HG02763 (cell line): ENCODE results near the gene TMEM106B.

Experiments used
- ATAC-seq: cut with Tn5 transposase; IDR thresholded peaks from one replicate; pipeline ENCODE4 v1.9.1; 2021; ENCODE audit warnings: mild to moderate bottlenecking, moderate library complexity; ENCODE audit not compliant: unreplicated experiment

The TMEM106B gene

DNA sequence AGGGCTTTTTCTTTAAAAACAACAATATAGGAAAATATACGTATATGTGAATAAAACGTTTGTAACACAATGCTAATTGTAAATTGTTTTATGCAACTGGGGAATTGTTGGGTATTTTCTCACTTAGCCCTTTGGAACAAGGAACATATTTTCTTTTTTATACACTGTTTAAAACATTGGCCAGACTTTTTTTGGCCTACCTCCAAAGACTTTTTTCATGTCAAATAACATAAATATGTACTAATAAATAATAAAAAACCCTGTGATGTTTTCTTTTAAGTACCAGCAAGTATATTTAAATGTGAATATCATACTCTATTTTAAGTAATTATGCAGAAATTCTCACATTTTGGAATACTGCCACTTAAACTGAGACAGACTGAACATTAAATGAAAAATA, 15.7 kb downstream of the TMEM106B start:
- ATAC-seq: no peak

DNA sequence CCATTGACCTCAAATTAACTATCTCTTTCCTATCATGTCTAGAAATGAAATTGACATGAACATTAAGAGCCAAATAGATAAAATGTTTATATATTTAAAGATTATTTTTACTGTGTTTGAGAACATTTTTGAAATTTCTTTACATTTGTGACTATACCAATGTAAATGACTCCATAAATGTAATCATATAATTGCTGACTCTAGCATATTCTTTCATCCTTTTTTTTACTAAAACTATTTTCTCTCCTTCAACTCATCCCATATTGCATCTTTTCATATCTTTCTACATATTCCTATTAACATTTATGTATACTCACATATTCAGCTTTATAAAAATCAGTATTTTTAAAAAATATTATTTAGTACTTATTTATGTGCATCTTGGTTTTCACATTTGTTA, 16.9 kb downstream of the TMEM106B start:
- ATAC-seq: no peak

DNA sequence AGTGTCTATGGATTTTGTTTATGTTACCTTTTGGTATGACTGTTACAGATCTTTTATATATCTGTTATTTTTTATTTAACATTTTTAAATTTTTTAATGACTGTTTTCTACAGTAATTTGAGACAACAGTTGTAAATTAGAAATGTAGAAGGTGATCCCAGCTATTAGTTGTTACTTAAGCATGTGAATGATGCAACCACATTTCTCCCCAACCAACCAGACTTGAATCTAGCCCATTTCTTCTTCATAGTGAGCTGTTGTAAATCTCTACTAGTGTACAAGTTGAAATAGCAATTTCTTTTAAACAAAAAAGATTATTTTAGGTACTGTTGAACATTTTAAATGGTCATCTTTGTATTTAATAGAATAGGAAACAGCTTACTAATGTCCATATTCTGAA, 18.0 kb downstream of the TMEM106B start:
- no peak for ATAC-seq

DNA sequence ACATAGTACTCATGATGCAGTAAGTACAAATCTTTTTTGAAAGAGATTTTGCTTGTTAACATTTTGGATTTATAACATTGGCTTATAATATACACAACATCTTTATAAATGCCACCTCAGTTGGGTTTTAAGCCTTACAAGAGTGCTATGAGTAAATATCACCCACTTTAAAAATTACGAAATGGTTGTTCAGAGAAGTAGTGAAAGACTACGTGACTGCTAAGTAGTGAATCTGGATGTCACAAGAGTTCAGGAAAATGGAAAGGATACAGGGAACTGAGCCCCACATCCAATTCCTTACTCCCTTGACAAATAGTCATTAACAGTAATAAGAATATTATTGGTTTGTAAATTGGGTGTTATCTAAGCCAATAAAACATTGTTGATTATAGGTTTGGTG, 20.0 kb downstream of the TMEM106B start:
- no peak for ATAC-seq

DNA sequence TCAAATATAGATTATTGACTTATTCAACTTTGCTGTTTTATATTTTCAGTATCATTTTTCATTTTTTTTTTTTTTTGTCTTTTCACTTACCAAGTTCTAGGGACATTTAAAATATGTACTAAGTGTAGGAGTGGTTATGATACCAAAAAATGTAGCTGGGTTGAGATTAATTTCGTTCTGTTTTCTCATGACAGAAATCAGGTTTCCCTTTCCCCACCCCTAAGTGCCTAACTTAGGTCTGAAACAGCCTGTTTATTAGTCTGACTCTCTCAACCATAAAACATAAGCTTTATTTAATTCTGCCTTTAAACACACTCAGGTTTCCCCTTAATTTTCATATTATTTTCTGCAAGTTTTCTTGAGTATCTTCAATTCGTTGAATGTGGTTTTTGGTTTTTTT, 22.1 kb downstream of the TMEM106B start:
- no peak for ATAC-seq

DNA sequence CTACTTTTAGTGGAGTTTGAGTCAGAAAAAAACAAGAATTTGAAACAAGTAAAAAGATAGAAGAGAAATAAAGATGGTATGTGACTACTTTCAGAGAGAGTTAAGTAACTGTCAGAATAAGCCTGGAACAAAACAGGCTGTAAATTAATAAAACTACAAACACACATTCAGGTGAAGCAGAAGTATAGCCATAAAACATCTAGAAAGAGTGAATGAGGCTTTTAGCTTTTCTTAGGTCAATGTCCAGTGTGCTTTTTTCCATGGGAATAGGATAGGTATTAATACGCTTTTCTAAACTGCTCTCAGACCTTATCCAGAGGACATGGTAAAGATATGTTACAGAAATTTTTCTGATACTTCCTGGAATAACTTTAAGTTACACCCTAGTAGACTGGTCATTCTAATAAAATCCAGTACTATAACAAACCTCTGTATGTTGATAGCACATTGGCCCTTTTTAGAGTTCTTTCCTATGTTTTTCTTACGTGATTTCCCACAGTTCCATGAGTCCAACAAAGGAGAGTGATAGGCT, 23.3 kb downstream of the TMEM106B start:
- no peak for ATAC-seq

DNA sequence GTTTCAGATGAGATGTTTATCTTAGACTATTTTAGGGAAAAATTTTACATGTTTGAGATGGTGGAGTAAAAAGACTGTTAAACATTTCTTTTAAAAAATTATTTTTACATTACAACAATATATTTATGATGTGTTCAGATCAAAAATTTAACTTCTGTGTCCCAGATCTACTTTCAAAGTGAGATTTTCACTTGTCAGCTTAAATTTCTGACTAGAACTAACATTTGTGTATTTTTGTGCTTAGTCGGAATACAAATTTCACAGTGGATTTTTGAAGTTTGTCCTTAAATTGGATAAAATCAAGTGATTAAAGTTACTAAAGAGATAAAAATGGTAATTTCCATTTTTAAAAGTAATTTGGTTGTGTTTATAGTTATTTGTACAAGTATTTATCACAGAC, 24.9 kb downstream of the TMEM106B start:
- no peak for ATAC-seq

DNA sequence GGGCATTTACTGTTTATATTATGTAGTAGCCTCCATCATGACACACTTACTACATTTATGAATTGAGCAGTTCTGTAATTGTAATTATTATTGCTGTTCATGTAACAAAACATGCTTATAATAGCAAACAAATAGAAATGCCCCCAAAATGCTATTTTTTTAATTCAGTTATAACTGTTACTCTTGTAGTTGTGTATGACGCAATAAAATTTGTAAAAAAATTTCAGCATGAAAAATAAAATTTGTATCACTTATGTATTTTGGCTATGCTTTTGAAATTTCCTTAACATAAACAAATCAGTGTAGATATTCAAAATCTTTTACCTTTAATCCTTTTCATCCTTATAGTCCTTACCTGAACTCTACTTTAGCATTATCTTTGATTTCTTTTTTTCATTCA, 25.9 kb downstream of the TMEM106B start:
- no peak for ATAC-seq

DNA sequence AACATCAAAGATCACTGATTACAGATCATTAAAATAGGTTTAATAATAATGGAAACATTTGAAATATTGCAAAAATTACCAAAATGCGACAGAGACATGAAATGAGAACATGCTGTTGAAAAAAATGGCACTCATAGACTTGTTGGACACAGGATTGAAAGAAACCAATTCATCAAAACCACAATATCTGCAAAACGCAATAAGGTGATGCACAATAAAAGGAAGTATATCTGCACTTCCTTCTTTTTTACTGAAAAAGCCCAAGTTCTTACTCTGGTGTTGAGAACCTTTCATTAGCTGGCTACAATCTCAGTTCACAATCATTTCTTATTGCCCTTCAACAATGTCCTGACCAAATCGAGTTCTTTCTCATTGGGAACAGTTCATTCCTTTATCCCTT, 28.7 kb downstream of the TMEM106B start:
- ATAC-seq: no peak

DNA sequence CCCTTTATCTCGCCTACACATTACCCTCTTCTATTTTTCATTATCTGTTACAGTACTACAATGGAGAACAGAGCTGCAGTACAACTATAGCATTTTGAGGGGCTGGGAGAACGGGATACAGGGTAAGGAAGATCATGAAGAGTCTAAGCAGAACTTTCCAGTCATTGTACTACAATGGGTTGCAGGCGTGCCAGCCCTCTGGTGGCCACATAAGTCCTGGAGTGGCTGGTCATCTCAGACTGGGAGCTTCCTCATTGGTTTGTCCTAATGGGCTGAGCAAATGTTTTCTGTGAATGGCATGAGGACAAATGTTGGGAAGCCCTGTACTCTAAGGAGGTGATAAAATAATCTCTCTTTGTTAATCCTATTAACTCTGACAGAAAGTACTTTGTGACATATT, 33.0 kb downstream of the TMEM106B start:
- no peak for ATAC-seq

DNA sequence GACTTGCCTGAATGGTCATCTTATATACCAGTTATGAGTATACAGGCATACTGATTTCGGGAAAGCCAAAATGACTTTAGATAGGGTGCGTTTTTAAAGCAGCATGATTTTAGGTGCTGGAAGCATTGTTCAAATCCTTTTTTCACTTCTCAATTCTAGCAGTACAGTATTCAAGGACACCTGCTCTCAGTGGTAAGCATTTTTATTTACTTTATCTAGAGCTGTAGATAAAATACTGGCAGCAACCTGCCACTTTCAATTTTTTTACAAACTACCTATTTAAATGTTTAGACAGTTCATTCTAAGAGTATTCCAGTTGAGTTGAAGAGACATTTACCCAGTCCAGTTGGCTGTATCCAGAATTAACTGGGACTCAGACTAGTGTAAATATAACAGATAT, 33.6 kb downstream of the TMEM106B start:
- ATAC-seq: no peak

DNA sequence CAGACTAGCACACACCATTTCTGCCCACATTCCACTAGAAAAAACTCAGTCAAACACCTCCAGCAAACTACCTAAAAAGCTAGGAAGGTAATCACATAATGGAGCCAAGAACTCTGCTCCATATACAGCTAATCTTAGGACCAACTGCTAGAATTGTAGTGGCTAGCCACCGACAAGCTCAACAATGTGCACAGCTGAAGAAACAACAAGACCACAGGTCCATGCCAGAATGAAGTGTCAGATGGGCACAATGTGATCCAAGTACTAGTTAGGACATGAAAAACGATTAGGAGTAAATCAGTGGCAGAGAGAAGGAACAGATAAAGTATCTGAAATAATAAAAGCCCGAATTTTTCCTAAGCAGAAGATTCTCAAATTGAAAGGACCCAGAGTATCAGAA, 38.6 kb downstream of the TMEM106B start:
- no peak for ATAC-seq

DNA sequence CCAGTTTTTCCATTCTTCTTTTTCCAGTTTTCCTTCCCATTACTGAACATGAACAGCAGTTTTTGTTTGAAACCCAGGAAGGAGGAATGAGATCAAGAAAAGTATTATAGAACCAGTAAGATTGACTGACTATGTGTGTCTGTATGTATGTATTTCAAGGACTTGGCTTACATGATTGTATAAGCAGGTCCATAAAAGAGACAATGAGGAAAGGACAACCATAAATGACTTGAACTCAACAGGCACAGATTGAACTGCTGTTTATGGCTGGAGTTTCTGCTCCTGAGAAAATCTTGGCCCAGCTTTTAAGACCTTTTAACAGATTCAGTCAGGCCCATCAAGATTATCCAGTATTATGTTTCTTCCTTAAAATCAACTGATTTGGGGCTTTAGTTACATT, 39.1 kb downstream of the TMEM106B start:
- ATAC-seq: no peak

DNA sequence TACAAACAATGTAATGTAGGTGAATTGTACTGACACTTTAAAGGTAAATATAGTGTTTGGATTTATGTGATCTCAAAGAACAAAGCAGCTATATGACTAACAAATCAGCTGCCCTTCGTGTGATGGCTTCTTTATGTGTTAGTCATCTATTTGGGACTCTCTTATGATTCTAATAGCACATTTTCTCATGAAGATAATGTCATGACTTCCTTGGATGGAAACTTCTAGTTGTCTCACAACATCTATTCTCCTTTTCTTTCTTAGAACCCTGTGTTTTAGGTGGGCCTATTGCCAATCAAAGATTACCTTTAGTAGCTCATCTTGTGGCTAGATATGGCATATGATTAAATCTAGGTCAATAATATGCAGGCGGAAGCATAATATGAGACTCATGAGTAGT, 45.0 kb downstream of the TMEM106B start:
- no peak for ATAC-seq

DNA sequence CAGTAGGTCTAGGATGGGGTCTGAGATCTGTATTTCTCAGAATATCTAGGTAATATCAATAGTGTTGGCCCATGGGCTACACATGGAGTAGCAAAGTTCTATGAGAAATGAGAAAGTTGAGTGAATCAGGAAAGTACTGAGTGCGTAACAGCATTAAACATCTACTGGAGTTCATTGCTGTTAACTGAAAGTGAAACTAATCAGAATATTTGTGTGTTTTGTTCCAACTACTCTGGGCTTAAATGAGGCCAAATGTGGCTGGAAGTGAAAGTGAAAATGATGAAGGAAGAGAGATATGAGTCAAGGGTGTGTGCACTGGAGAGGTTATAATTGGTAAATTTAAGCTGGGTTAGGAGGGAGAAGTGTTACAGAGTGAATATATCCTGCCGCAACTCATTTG, 46.5 kb downstream of the TMEM106B start:
- peak; percentile 100 for ATAC-seq

DNA sequence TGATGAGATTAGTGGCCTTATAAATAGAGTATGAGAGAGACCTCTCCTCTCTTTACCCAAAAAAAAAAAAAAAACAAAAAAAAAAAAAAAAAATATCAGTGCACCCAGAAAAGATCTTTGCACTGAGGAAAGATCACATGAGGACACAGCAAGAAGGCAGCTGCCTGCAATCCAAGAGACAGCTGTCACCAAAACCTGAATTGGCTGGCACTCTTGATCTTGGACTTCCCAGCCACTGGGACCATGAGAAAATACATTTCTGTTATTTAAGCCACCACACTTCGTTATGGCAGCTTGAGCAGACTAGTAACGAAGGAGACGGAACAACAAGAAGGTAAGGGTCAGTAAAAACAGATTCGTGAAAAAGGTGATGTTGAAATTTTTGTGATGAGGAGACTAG, 47.0 kb downstream of the TMEM106B start:
- ATAC-seq: no peak

DNA sequence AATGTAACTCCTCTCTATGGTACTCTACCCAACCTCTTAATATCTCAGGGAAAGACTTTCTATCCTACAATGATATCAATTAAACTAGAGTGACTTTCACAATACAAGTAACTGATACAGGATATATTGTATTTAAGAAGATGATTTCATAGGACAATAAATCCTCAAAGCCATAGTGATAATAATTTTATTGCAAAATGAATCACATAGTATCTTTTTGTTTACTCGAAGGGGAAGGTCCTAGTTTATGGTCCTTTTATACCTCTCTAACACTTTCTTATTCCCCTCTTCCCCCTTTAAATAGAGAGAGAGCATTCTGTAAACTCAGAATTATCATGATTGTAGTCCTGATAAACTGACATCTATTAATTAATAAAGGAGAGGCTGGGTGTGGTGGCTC, 56.4 kb downstream of the TMEM106B start:
- ATAC-seq: no peak

DNA sequence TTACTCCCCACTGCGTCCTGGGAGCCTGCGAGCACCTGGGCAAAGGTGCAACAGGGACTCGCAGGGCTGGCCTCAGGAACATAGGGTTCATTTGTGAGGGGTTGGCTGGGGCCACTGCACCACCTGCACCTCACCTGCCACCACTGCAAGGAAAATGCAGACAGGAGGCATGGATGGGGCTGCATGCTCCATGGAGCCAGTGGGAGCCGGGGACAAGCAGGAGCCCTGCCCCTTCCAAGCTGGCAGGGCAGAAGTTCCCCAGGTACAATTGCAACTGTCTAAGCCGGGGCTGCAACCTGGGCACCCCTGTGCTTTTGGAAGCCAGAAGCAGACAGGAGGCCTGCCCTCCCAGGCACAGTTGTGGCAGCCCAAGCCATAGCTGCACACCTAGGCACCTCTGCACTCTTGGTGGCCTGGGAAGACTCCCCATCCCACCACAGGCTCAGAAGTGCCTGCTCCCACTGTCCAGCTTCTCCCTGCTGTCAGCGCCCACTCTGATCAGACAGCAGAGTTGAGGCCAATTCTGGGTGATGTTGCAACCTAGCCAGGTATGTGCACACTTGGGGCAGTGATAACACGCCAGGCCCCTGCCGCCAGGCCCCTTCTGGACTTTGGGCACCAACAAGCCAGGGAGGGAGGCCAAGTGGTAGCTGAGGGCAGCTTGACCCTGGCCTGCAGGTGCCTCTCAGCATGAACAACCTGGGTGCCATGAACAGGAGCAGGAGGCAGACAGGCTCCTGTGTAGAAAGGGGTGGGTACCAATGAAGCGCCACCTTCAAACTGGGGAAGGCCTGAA, 58.2 kb downstream of the TMEM106B start:
- ATAC-seq: no peak

DNA sequence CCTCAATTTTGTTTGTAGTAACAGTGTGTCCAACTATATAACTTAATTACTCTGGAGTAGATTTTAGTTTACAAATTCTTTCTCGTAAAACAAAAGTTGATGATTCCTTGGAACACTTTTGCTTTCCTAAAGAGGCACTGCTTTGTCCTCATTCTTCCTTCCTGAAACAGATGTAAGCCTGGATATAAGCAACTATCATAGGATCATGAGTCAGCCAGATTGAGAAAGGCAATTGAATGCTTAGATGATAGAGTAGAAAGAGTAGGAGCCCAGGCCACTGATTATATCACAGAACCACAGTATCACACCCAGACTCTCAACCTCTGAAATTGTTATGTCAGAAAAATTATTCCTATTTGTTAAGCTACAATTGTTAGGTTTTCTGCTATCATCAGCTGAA, 69.9 kb downstream of the TMEM106B start:
- ATAC-seq: no peak

DNA sequence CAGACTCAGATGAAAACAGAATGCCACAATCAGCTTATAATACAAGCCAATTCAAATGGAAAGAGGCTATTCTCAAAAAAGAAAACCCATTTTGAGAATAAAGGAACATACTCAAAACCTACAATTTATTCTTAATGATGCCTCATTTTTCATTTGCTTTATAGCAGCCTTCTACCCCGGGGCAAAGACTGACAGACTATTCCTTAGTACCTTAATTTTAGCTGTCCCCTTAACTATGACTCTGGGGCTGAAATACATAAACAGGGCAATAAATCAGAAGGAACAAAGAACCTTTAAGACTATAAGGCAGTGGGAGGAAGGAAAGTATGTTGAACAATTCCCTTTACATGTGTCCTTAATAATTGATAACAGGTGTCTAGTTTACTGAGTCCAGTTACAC, 76.8 kb downstream of the TMEM106B start:
- ATAC-seq: no peak

DNA sequence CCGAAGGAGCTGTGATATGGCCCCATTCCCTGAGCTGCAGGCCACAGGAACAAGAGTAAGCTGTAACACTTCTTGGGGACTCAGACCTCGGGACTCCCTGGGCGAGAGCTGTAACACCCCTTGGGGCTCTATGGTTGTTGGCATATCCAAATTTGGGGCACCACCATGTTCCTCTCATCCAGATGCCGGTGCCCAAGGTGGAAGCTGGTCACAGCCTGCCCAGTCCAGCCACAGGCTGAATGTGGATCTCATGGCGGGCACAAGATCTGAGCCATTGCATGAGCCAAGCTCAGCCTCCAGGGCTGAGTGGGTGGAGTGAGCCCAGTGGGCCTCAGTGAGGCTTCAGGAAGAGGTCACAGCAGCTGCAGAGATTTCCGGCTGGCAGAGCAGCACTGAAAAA, 78.9 kb downstream of the TMEM106B start:
- ATAC-seq: no peak

DNA sequence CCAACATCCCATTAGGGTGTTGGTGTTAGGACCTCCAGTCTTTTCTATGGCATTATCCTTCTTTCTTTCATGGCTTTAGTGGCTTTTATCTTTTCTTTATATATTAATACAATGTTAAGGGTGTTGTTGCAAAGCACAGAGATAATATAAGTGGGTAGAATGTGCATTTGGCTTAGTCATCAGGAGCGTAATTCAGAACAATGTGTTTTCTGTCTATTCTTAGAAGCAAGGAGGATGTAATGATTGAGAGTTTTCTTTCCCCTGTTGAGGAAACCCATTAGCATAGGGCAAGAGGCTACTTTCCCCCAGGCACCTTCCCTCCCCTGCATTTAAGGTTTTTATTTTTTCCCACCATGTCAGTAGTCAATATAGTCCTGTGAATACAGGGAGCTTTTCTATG, 79.7 kb downstream of the TMEM106B start:
- ATAC-seq: no peak

DNA sequence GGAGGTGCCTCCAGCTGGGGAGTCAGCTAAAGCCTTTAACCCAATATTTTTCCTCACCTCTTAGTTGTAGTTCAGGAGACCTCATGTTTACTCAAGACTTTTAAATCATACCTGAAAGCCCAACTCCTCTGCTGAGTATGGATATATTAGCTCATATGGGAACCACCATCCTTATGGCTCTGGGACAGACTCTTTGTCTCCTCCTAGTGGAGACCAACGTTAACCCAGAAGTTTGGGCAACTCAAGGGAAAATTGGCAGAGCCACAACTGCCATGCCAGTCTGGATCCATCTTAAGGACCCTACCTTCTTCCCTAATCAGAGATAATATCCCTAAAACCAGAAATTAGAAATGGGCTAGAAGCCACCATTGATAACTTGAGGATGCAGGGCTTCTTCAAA, 80.8 kb downstream of the TMEM106B start:
- ATAC-seq: no peak
